Pancreas (tissue), 10 donors: ENCODE data around the gene RXRA. TPM values are rescaled to one million over a fixed set of nuclear protein-coding genes. Genes with fewer than 3 reads are reported as not detected.

Source experiments
- ATAC-seq, 4 donors: fragments of 200-7000 bp; cut with Tn5 transposase; one replicate each; pipeline versions ENCODE4 v1.8.0 to v1.9.1; 2020; ENCODE audit warnings: mild to moderate bottlenecking in 4 of 4, moderate library complexity in 4 of 4
- DNase-seq, 6 donors: peaks; one replicate each; pipeline ENCODE4 v3.0.0-alpha.2; 2020
- FAIRE-seq: peaks from 2 replicates; lab custom pipeline; 2012; peaks lifted over from hg19 to GRCh38; lab: Jason Lieb, UNC
- H3K27ac ChIP-seq, 4 donors: fragments of 200-600 bp; sonication (generic); 1 replicate in 3 of 4; 2 replicates in 1 of 4; pipeline versions ENCODE4 v1.5.0 to v1.8.0; 2020
- H3K27me3 ChIP-seq, 4 donors: fragments of 200-600 bp; one replicate each; pipeline ENCODE4 v1.8.0; 2021
- H3K36me3 ChIP-seq, 3 donors: fragments of 200-600 bp; sonication (generic) in 1 of 3; one replicate each; pipeline versions ENCODE4 v1.5.0 to v1.8.0; 2020 to 2021
- H3K4me1 ChIP-seq, 3 donors: fragments of 200-600 bp; one replicate each; pipeline ENCODE4 v1.8.0; 2021
- H3K4me3 ChIP-seq, 4 donors: fragments of 200-600 bp; sonication (generic) in 2 of 4; one replicate each; pipeline versions ENCODE4 v1.5.0 to v1.8.0; 2020 to 2021
- H3K9me3 ChIP-seq, 4 donors: fragments of 200-600 bp; one replicate each; pipeline ENCODE4 v1.8.0; 2021
- WGBS, 2 donors: extraction: QIAGEN DNeasy Blood & Tissue Kit; methylation state at CpG; one replicate each; pipeline ENCODE4 v1.1.7; 2013; 5-methylcytosine and 5-hydroxymethylcytosine counted together
- intact Hi-C, 3 donors: fragments of 100-400 bp; cut with DNase I; formaldehyde crosslinking; loops; one replicate each; pipeline versions ENCODE4 v1.11.1 to v1.14.2; 2022
- polyA plus RNA-seq, 2 donors: library from polyadenylated mRNA; stranded (reverse); fragments of 200-250 nt; gene quantifications; one replicate each; pipeline ENCODE4 v1.2.3, GENCODE V29; 2013
- total RNA-seq, 6 donors: library from RNA; stranded (reverse); fragmentation: NEBNext Ultra II Directional in 4 of 6; extraction: Animal tissue kit (Norgen Biotek cat#: 25700) in 4 of 6; gene quantifications; one replicate each; pipeline versions ENCODE4 v1.2.1 to v1.2.4, GENCODE V29; 2021 to 2023
- TF ChIP-seq, protein P1 (sequence below), 4 donors: fragments of 200-600 bp; sonication (generic) in 3 of 4; IDR thresholded peaks; one replicate each; pipeline versions ENCODE4 v1.5.0 to v1.8.0; 2021; ENCODE audit warnings: antibody characterized with exemption in 4 of 4
- donor health status: healthy with polysubstance abuse.
- donor health status: DM: no; HTN: no; CAD: no; lungs with moderate emphysema.
- donor health status: DM: no; HTN: no; CAD: no.
- donor health status: control.
- donor health status: control.
- donor health status: Bipolar disorder and iron deficiency.
- donor health status: DM: yes; HTN: yes; CAD: no.
- donor health status: DM: no; HTN: no; CAD: no.
- donor health status: DM: no; HTN: no; CAD: no.
- donor health status: DM: yes; HTN: yes; CAD: no.

RXRA gene
- total and polyA plus RNA-seq, 8 donors, result 20.2 to 35.1 (median 22.9) TPM

DNA sequence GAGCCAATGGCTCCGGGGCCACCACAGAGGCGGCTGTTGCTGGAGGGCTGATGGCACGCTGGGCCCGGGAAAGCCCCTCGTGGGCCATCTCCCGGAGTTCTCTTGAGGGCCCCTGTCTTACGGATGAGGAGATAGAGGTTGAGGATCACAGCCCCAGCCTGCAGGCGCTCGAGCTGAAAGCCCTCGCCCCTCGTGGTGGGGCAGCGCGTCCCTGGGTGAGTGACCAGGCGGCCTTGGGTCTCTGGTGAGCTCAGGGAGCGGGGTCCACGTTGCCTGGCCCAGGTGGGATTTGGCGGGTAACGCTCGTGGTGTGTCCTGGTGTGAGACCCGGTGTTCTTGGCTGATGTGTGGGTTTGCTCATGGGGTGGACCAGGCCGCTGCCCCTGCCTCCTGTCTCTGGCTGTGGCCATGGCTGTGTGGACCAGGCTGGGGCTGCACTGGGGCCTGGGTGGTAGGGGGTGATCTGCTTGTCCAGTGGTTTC, 38.9 kb downstream of the RXRA start:
- TF ChIP-seq, protein P1, sequence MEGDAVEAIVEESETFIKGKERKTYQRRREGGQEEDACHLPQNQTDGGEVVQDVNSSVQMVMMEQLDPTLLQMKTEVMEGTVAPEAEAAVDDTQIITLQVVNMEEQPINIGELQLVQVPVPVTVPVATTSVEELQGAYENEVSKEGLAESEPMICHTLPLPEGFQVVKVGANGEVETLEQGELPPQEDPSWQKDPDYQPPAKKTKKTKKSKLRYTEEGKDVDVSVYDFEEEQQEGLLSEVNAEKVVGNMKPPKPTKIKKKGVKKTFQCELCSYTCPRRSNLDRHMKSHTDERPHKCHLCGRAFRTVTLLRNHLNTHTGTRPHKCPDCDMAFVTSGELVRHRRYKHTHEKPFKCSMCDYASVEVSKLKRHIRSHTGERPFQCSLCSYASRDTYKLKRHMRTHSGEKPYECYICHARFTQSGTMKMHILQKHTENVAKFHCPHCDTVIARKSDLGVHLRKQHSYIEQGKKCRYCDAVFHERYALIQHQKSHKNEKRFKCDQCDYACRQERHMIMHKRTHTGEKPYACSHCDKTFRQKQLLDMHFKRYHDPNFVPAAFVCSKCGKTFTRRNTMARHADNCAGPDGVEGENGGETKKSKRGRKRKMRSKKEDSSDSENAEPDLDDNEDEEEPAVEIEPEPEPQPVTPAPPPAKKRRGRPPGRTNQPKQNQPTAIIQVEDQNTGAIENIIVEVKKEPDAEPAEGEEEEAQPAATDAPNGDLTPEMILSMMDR (IDR thresholded peaks at IDR 0.05), result no peak
- intact Hi-C loops, result no loop called here
- no peaks in the 10 kb centered on the region for H3K27me3 ChIP-seq
- H3K36me3 ChIP-seq, result no peaks in the 10 kb centered on the region
- no peak for DNase-seq
- peaks cover 13 to 27% (median 23%) of the 10 kb centered on the region in 3 donors for H3K4me1 ChIP-seq
- peak overlapping the region in 1 of 4 donors; percentile 79 for H3K27ac ChIP-seq
- no peak overlapping the region for H3K4me3 ChIP-seq
- no peak for ATAC-seq
- H3K9me3 ChIP-seq, result no peaks in the 10 kb centered on the region
- 89% methylated on average over 18 to 21 of the region's 21 CpGs for WGBS, 2 donors
- FAIRE-seq, result no peak

DNA sequence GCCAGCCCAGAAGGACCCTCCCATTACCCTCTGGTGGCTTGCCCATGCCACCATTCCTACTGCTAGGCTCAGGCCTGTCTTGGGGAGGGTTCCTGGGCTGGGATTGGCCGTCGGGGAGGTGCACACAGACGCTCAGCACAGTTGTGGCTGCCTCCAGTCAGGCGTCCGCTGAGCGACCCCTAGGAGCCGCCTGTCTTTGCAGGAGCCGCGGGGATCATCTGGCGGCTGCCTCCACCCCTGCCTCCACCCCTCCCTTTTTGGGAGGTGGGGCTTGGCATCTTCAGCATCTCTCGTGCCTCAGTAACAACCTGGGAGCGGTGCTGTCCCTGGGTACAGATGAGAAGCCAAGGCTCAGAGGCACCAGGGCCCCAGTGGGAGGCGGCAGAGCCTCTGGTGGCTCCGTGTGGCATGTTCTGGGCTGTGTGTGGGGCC, 39.6 kb downstream of the RXRA start:
- peak in 2 of 6 donors; percentile 45 to 63 for DNase-seq

DNA sequence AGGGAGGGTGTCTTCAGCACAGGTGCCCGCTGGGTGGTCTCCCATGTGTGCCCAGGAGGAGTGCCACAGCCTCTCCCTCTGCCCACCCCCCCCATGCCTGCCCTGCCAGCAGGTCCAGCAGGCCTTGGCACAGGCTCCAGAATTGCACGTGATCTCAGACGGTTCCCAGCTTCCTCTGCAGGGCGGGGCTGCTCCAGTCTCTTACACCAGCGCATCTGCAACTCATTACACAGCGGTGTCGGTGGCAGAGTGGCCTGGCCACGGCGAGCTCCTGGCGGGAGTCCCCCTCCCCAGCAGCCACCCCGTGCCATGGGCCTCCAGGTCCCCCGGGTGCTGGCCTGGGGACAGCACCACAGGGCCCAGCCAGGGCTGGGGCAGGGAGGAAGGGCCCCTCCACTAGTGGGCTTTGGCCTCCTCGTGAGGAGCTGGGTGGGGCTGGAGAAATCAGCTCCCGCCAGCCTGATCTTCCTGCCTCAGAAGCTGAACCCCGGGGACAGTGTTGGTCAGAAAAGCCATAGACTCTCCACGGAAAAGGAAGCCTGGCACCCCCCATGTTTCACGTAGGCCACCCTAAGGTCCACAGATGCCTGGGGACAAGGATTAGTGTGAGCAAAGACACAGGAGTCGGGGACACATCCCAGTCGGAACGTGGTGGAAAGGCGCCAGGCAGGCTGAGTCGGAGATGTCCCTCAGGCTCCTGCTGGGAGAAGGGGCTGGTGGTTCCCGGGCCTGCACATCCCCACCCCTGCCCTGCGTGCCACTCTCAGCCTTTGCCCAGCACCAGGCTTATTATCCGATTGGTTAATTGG, 40.2 kb downstream of the RXRA start:
- TF ChIP-seq, protein P1 (IDR thresholded peaks at IDR 0.05), result no peak
- ATAC-seq (peak; percentile 84 to 89 (median 85)), DNase-seq (peak; percentile 83 to 95 (median 89)), FAIRE-seq (no peak)
- no peaks in the 10 kb centered on the region for H3K9me3 ChIP-seq
- intact Hi-C loops, result no loop called here
- H3K4me1 ChIP-seq, result peaks cover 11 to 19% (median 13%) of the 10 kb centered on the region in 3 donors
- 32 to 34% methylated on average over 24 to 25 of the region's 25 CpGs for WGBS, 2 donors
- H3K27ac ChIP-seq, result peak overlapping the region in 3 of 4 donors; percentile 18 to 79 (median 62)
- no peaks in the 10 kb centered on the region for H3K36me3 ChIP-seq
- H3K4me3 ChIP-seq, result no peak overlapping the region
- H3K27me3 ChIP-seq, result no peaks in the 10 kb centered on the region

More for the DNA sequence above, 39.6 kb downstream of the RXRA start:
- H3K36me3 ChIP-seq, result no peaks in the 10 kb centered on the region
- ATAC-seq (peak; percentile 33 to 52 (median 46)), FAIRE-seq (no peak)
- peak overlapping the region in 3 of 4 donors; percentile 18 to 79 (median 62) for H3K27ac ChIP-seq
- no peak overlapping the region for H3K4me3 ChIP-seq
- TF ChIP-seq, protein P1 (IDR thresholded peaks at IDR 0.05), result no peak
- peaks cover 13 to 21% (median 16%) of the 10 kb centered on the region in 3 donors for H3K4me1 ChIP-seq
- intact Hi-C loops, result no loop called here
- no peaks in the 10 kb centered on the region for H3K27me3 ChIP-seq
- no peaks in the 10 kb centered on the region for H3K9me3 ChIP-seq
- 31 to 33% methylated on average over 14 of the region's 14 CpGs for WGBS, 2 donors

DNA sequence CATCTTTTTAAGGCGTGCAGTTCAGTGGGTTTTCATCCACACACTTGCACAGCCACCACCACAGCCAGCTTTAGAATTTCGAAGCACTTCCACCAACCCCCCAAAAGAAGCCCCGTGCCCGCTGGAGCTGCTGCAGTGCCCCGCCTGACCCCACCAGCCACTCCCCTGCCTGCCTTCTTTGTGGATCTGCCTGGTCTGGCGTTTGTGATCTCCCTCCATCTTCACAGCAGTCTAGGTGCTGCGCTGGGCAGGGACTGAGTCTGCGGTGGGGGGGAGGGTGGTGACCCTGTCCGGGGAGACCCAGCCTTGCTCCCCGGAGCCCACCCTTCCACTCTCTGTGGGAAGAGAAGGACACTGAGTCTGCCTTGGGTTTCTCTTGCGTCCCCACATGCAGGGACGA, 40.8 kb downstream of the RXRA start:
- H3K4me1 ChIP-seq, result peaks cover 11 to 19% (median 13%) of the 10 kb centered on the region in 3 donors
- no peaks in the 10 kb centered on the region for H3K9me3 ChIP-seq
- no peak overlapping the region for H3K4me3 ChIP-seq
- no peak for DNase-seq
- H3K36me3 ChIP-seq, result no peaks in the 10 kb centered on the region
- TF ChIP-seq, protein P1 (IDR thresholded peaks at IDR 0.05), result no peak
- FAIRE-seq, result no peak
- H3K27me3 ChIP-seq, result no peaks in the 10 kb centered on the region
- ATAC-seq, result no peak
- intact Hi-C loops, result no loop called here
- peak overlapping the region in 2 of 4 donors; percentile 42 to 46 for H3K27ac ChIP-seq
- 83 to 87% methylated on average over 12 of the region's 12 CpGs for whole genome bisulfite sequencing, 2 donors
